ENCODE data around the gene ZFP36. TPM values are rescaled to one million over a fixed set of nuclear protein-coding genes. Genes with fewer than 3 reads are reported as not detected.
A peak's percentile ranks its signal among the peaks of the same experiment; 100 is the strongest.

ZFP36 gene
- total and polyA plus RNA-seq, 2 of the 8 experiments (the other 6 are each of a cell fraction or from before 2014, with no cell fraction given): 4.0 to 10.9 TPM

GRCh38 chr19:39415111-39416046, 8.7 kb downstream of the ZFP36 start (continued):
- TF ChIP-seq CTCF (IDR thresholded peaks at IDR 0.05; ENCODE audit: control extremely low read depth in 1 of 3, insufficient read depth in 1 of 3, low read depth in 1 of 3, low read length in 3 of 3): peak; percentile 40 to 86 (median 54)
- peak; percentile 49 to 66 for TF ChIP-seq RAD21 (IDR thresholded peaks at IDR 0.05 in 1 of 2, conservative IDR thresholded peaks at IDR 0.05 in 1 of 2; ENCODE audit: low read depth in 2 of 2, low read length in 2 of 2)
- no peak for TF ChIP-seq SP1 (IDR thresholded peaks at IDR 0.05; ENCODE audit: low read depth, low read length)
- no peak for TF ChIP-seq CEBPB (IDR thresholded peaks at IDR 0.05; ENCODE audit: low read depth, low read length)
- TF ChIP-seq KDM4A (IDR thresholded peaks at IDR 0.05; ENCODE audit: low read depth, low read length, severe bottlenecking): no peak
- TF ChIP-seq JUND (IDR thresholded peaks at IDR 0.05; ENCODE audit: low read length): no peak
- peak in 1 of 2 experiments; percentile 65; a peak in 2 of 3 replicates for TF ChIP-seq POLR2A (IDR thresholded peaks at IDR 0.05; ENCODE audit: control extremely low read depth in 1 of 2, low read depth in 2 of 2, low read length in 2 of 2)

Measured in H1 (cell line).